ENCODE measurements around the gene PON3. TPM values are rescaled to one million over a fixed set of nuclear protein-coding genes. Genes with fewer than 3 reads are reported as not detected.

Gene PON3
- total and polyA plus RNA-seq, 2 of the 13 experiments (the other 11 are each of a cell fraction or from before 2014, with no cell fraction given): 23.6 to 37.8 TPM

- TF ChIP-seq, protein P1, sequence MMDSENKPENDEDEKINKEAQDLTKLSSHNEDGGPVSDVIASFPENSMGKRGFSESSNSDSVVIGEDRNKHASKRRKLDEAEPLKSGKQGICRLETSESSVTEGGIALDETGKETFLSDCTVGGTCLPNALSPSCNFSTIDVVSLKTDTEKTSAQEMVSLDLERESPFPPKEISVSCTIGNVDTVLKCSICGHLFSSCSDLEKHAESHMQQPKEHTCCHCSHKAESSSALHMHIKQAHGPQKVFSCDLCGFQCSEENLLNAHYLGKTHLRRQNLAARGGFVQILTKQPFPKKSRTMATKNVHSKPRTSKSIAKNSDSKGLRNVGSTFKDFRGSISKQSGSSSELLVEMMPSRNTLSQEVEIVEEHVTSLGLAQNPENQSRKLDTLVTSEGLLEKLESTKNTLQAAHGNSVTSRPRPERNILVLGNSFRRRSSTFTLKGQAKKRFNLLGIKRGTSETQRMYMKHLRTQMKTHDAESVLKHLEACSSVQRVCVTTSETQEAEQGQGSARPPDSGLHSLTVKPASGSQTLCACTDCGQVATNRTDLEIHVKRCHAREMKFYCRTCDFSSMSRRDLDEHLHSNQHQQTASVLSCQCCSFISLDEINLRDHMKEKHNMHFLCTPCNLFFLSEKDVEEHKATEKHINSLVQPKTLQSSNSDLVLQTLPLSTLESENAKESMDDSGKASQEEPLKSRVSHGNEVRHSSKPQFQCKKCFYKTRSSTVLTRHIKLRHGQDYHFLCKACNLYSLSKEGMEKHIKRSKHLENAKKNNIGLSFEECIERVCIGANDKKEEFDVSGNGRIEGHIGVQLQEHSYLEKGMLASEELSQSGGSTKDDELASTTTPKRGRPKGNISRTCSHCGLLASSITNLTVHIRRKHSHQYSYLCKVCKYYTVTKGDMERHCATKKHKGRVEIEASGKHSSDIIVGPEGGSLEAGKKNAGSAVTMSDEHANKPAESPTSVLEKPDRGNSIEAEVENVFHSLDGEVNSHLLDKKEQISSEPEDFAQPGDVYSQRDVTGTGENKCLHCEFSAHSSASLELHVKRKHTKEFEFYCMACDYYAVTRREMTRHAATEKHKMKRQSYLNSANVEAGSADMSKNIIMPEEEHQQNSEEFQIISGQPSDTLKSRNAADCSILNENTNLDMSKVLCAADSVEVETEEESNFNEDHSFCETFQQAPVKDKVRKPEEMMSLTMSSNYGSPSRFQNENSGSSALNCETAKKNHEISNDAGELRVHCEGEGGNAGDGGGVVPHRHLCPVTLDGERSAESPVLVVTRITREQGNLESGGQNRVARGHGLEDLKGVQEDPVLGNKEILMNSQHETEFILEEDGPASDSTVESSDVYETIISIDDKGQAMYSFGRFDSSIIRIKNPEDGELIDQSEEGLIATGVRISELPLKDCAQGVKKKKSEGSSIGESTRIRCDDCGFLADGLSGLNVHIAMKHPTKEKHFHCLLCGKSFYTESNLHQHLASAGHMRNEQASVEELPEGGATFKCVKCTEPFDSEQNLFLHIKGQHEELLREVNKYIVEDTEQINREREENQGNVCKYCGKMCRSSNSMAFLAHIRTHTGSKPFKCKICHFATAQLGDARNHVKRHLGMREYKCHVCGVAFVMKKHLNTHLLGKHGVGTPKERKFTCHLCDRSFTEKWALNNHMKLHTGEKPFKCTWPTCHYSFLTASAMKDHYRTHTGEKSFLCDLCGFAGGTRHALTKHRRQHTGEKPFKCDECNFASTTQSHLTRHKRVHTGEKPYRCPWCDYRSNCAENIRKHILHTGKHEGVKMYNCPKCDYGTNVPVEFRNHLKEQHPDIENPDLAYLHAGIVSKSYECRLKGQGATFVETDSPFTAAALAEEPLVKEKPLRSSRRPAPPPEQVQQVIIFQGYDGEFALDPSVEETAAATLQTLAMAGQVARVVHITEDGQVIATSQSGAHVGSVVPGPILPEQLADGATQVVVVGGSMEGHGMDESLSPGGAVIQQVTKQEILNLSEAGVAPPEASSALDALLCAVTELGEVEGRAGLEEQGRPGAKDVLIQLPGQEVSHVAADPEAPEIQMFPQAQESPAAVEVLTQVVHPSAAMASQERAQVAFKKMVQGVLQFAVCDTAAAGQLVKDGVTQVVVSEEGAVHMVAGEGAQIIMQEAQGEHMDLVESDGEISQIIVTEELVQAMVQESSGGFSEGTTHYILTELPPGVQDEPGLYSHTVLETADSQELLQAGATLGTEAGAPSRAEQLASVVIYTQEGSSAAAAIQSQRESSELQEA (CRISPR knock-in tag; IDR thresholded peaks at IDR 0.05; ENCODE audit: not compliant biosample characterization): peak; percentile 49
- TF ChIP-seq MYC (CRISPR knock-in tag; IDR thresholded peaks at IDR 0.05; ENCODE audit: borderline replicate concordance) (peak; percentile 95), NCOR1 (IDR thresholded peaks at IDR 0.05; ENCODE audit: borderline replicate concordance, low read length) (0 out of 2 replicates have a peak, but pooled peaks have one; percentile 29), HOXA7 (CRISPR knock-in tag; IDR thresholded peaks at IDR 0.05) (no peak), HNF4A (CRISPR knock-in tag; IDR thresholded peaks at IDR 0.05) (peak; percentile 76), HNRNPH1 (optimal IDR thresholded peaks at IDR 0.05; ENCODE audit: low read depth, low read length) (no peak), ZFP62 (CRISPR knock-in tag; IDR thresholded peaks at IDR 0.05) (no peak), NCOA1 (CRISPR knock-in tag; IDR thresholded peaks at IDR 0.05) (peak; percentile 58; the same call in 1 of the 2 replicates), ZNF430 (CRISPR knock-in tag; IDR thresholded peaks at IDR 0.05) (no peak), NFAT5 (CRISPR knock-in tag; IDR thresholded peaks at IDR 0.05) (peak; percentile 80; the same call in 1 of the 2 replicates), SRY (CRISPR knock-in tag; IDR thresholded peaks at IDR 0.05) (no peak)
- TF ChIP-seq, protein P2, sequence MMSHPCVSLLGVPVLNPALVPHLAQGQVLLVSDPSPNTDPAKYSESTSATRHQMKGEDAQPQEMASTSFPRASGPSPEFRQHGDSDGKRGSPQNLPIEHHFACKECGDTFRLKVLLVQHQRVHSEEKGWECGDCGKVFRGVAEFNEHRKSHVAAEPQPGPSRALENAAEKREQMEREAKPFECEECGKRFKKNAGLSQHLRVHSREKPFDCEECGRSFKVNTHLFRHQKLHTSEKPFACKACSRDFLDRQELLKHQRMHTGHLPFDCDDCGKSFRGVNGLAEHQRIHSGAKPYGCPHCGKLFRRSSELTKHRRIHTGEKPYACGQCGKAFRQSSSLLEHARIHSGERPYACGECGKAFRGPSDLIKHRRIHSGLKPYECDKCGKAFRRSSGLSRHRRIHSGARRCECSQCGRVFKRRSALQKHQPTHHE (CRISPR knock-in tag; IDR thresholded peaks at IDR 0.05; ENCODE audit: borderline replicate concordance): peak; percentile 70; the same call in 1 of the 2 replicates
Observed at GRCh38 chr7:95434557-95435421, 38.6 kb upstream of the PON3 start, which contains the start of gene PON2 (continued).

Measured in HepG2 (cell line).